Neural progenitor cell (in vitro differentiated cells): Measurements from ENCODE around the gene GABBR2.

Experiments used
- CTCF ChIP-seq: fragments of 200-600 bp; sonication (generic); IDR thresholded peaks from 2 replicates; pipeline ENCODE4 v1.5.1; 2017; ENCODE audit warnings: antibody characterized with exemption, mild to moderate bottlenecking
- EZH2 ChIP-seq: fragments of 200-600 bp; sonication (generic); IDR thresholded peaks from 2 replicates; pipeline ENCODE4 v1.6.1; 2017; ENCODE audit warnings: antibody characterized with exemption, mild to moderate bottlenecking, moderate library complexity
- EZH2phosphoT487 ChIP-seq: fragments of 200-600 bp; sonication (generic); IDR thresholded peaks from 2 replicates; pipeline ENCODE4 v1.6.1; 2017; ENCODE audit warnings: antibody characterized with exemption

GRCh38 chr9:98367923-98368322 lies 340.8 kb downstream of the GABBR2 start:
- TF ChIP-seq EZH2, result no peak
- TF ChIP-seq CTCF, result no peak
- no peak for TF ChIP-seq EZH2phosphoT487
